ENCODE results near the gene NBAS. TPM values are rescaled to one million over a fixed set of nuclear protein-coding genes. Genes with fewer than 3 reads are reported as not detected.

Gene NBAS
- total and polyA plus RNA-seq, 2 of the 13 experiments (the other 11 are each of a cell fraction or from before 2014, with no cell fraction given), result 33.6 to 58.7 TPM

DNA sequence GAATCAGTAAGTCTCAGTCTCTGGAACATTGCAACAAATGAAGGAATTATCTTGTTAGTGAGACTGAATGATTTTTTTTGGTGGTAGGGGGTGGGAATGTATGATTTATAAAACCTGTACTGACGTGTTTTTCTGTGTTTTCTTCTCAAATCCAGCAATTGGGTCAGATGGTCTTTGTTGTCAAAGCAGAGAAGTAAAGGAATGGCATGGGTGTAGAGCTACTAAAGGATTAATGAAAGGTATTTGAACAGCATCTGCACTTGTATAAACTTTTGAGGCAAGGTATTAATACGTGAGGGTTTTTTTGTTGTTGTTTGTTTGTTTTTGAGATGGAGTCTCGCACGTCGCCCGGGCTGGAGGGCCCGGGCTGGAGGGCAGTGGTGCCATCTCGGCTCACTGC, 41.3 kb upstream of the NBAS start:
- Histone ChIP-seq H3K4me1 (ENCODE audit: insufficient read depth, low read length) (no peaks in the 10 kb centered on the region), H3K4me2 (ENCODE audit: low read depth, low read length) (no peak overlapping the region), H3K79me2 (ENCODE audit: insufficient read depth, low read length) (no peaks in the 10 kb centered on the region), H3K4me3 (replicated peaks in 1 of 3; ENCODE audit: insufficient read depth in 1 of 3, low read depth in 2 of 3, low read length in 3 of 3) (no peak overlapping the region), H3K9me3 (ENCODE audit: low read length) (no peaks in the 10 kb centered on the region), H2AFZ (ENCODE audit: low read length) (no peak overlapping the region), H3K27me3 (ENCODE audit: control insufficient read depth in 1 of 2, insufficient read depth in 2 of 2, low read length in 2 of 2) (no peaks in the 10 kb centered on the region), H4K20me1 (ENCODE audit: insufficient read depth, low read length) (no peaks in the 10 kb centered on the region), H3K36me3 (replicated peaks in 1 of 2; ENCODE audit: control insufficient read depth in 1 of 2, insufficient read depth in 2 of 2, low read length in 2 of 2) (peaks cover 41 to 84% of the 10 kb centered on the region in 2 experiments), H3K27ac (ENCODE audit: extremely low read length, insufficient read depth, low read length) (no peak overlapping the region), H3K9ac (ENCODE audit: insufficient read depth, low read depth, low read length) (no peak overlapping the region)
- ChIA-PET CTCF (ENCODE audit: low intra/inter-chr PET ratio, low total read pairs) (no interaction called here), POLR2A (no interaction called here)
- DNase-seq (ENCODE audit: low spot score) (no peak), ATAC-seq (no peak), FAIRE-seq (no peak)
- intact Hi-C loops (cut with micrococcal nuclease; ENCODE audit: unreplicated experiment), result no loop called here
- in situ Hi-C loops (cut with HindIII; ENCODE audit: extremely low pct_ligation_motif_present, low pct_unique_long_range_greater_than_20kb), result no loop called here
- BruUV-seq (replicated peaks), result no TSS peak
- 98% methylated on average over 8 of the region's 8 CpGs for WGBS (ENCODE audit: low lambda C conversion rate)
- TF ChIP-seq, protein P1, sequence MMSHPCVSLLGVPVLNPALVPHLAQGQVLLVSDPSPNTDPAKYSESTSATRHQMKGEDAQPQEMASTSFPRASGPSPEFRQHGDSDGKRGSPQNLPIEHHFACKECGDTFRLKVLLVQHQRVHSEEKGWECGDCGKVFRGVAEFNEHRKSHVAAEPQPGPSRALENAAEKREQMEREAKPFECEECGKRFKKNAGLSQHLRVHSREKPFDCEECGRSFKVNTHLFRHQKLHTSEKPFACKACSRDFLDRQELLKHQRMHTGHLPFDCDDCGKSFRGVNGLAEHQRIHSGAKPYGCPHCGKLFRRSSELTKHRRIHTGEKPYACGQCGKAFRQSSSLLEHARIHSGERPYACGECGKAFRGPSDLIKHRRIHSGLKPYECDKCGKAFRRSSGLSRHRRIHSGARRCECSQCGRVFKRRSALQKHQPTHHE (CRISPR knock-in tag; IDR thresholded peaks at IDR 0.05; ENCODE audit: borderline replicate concordance), result no peak
- TF ChIP-seq ZNF563 (CRISPR knock-in tag; IDR thresholded peaks at IDR 0.05) (no peak), MXI1 (IDR thresholded peaks at IDR 0.05; ENCODE audit: borderline replicate concordance, low read depth, low read length) (no peak), RCOR2 (CRISPR knock-in tag; IDR thresholded peaks at IDR 0.05) (no peak), PTBP1 (IDR thresholded peaks at IDR 0.05; ENCODE audit: low read depth, low read length, poor library complexity, severe bottlenecking) (no peak), ZNF460 (CRISPR knock-in tag; IDR thresholded peaks at IDR 0.05; ENCODE audit: borderline replicate concordance) (no peak), TBL1XR1 (IDR thresholded peaks at IDR 0.05; ENCODE audit: borderline replicate concordance, low read length, partially characterized antibody) (no peak), ZNF326 (CRISPR knock-in tag; IDR thresholded peaks at IDR 0.05; ENCODE audit: borderline replicate concordance) (no peak), SOX5 (CRISPR knock-in tag; IDR thresholded peaks at IDR 0.05; ENCODE audit: borderline replicate concordance) (no peak), ZNF124 (CRISPR knock-in tag; IDR thresholded peaks at IDR 0.05) (no peak), SIX1 (CRISPR knock-in tag; IDR thresholded peaks at IDR 0.05; ENCODE audit: borderline replicate concordance) (no peak), TEAD2 (CRISPR knock-in tag; IDR thresholded peaks at IDR 0.05) (no peak), JUN (CRISPR knock-in tag; IDR thresholded peaks at IDR 0.05) (no peak), STAG1 (CRISPR knock-in tag; IDR thresholded peaks at IDR 0.05) (no peak), GATA4 (IDR thresholded peaks at IDR 0.05; ENCODE audit: borderline replicate concordance, low read depth) (no peak), ZNF556 (CRISPR knock-in tag; IDR thresholded peaks at IDR 0.05; ENCODE audit: borderline replicate concordance) (no peak)
- TF ChIP-seq, protein P2, sequence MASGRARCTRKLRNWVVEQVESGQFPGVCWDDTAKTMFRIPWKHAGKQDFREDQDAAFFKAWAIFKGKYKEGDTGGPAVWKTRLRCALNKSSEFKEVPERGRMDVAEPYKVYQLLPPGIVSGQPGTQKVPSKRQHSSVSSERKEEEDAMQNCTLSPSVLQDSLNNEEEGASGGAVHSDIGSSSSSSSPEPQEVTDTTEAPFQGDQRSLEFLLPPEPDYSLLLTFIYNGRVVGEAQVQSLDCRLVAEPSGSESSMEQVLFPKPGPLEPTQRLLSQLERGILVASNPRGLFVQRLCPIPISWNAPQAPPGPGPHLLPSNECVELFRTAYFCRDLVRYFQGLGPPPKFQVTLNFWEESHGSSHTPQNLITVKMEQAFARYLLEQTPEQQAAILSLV (CRISPR knock-in tag; IDR thresholded peaks at IDR 0.05; ENCODE audit: borderline replicate concordance), result no peak

All from HepG2 (cell line).